K562 (cell line): Measurements from ENCODE around the gene ZGLP1. TPM values are rescaled to one million over a fixed set of nuclear protein-coding genes. Genes with fewer than 3 reads are reported as not detected.
A peak's percentile ranks its signal among the peaks of the same experiment; 100 is the strongest.

Source experiments
- BHLHE40 ChIP-seq: IDR thresholded peaks from 2 replicates; pipeline ENCODE4 v1.6.1; 2011; ENCODE audit warnings: low read length, improper control_type of control experiment
- BRD4 ChIP-seq: fragments of 200-600 bp; sonication (generic); IDR thresholded peaks from 2 replicates; pipeline ENCODE4 v1.6.1; 2017; ENCODE audit warnings: inconsistent platforms
- CHD2 ChIP-seq: IDR thresholded peaks from 2 replicates; pipeline ENCODE4 v1.6.1; 2011; ENCODE audit warnings: low read depth, low read length
- GATA2 ChIP-seq: sonication (generic); formaldehyde crosslinking; IDR thresholded peaks from 2 replicates; pipeline ENCODE4 v1.4.0; 2020; ENCODE audit warnings: mild to moderate bottlenecking, missing genetic modification reagents
- GTF2E2 ChIP-seq: fragments of 200-800 bp; sonication (Bioruptor generic); IDR thresholded peaks from 2 replicates; pipeline ENCODE4 v1.6.1; 2016; ENCODE audit warnings: missing genetic modification characterization, missing compliant biosample characterization
- HMBOX1 ChIP-seq: sonication (generic); IDR thresholded peaks from 2 replicates; pipeline ENCODE4 v1.6.1; 2016
- MBD2 ChIP-seq: sonication (generic); IDR thresholded peaks from 2 replicates; pipeline ENCODE4 v1.6.1; 2016; ENCODE audit warnings: low read depth, borderline replicate concordance
- USF2 ChIP-seq: sonication (generic); formaldehyde crosslinking; IDR thresholded peaks from 2 replicates; pipeline ENCODE4 v1.5.0; 2020; ENCODE audit warnings: missing genetic modification reagents
- ZNF584 ChIP-seq: fragments of 200-800 bp; sonication (Bioruptor generic); IDR thresholded peaks from 2 replicates; pipeline ENCODE4 v1.6.1; 2016; ENCODE audit warnings: low read depth, mild to moderate bottlenecking, missing genetic modification characterization, missing compliant biosample characterization
- ZNF740 ChIP-seq, 3 experiments: fragments of 200-800 bp in 1 of 3; sonication (Bioruptor generic) in 1 of 3; sonication (generic) in 1 of 3; formaldehyde crosslinking in 1 of 3; IDR thresholded peaks; 2 replicates each; pipeline versions ENCODE4 v1.6.1 to v1.8.0; 2016 to 2022; ENCODE audit warnings: mild to moderate bottlenecking in 2 of 3, missing compliant biosample characterization in 2 of 3, missing genetic modification characterization in 2 of 3, missing genetic modification reagents in 1 of 3
- polyA plus RNA-seq, 8 experiments: library from polyadenylated mRNA; depleted of rRNA in 4 of 8; stranded (reverse) in 5 of 8; unstranded in 3 of 8; fragments of >200 nt; fragmentation: Nextera tagmentation in 2 of 8; fragmentation: Illumina TruSeq in 1 of 8; extraction: Ambion mirVana in 2 of 8; extraction: Trizol in 1 of 8; gene quantifications; 2 replicates each; pipeline versions ENCODE4 v1.2.1 to v1.2.3, GENCODE V29; 2011 to 2014; ENCODE audit warnings: inconsistent platforms in 1 of 8, missing spikeins in 1 of 8
- total RNA-seq, 7 experiments: library from RNA; depleted of rRNA in 6 of 7; stranded (reverse); fragments of >200 nt in 6 of 7; fragmentation: Illumina TruSeq in 2 of 7; extraction: Trizol in 2 of 7; gene quantifications; 2 replicates each; pipeline versions ENCODE4 v1.2.1 to v1.2.3, GENCODE V29; 2011 to 2021; ENCODE audit warnings: low replicate concordance in 1 of 7

ZGLP1 gene
- total and polyA plus RNA-seq, 9 of the 15 experiments (the other 6 are each of a cell fraction or from before 2014, with no cell fraction given), result 0.24 to 4.5 (median 2.2) TPM

DNA sequence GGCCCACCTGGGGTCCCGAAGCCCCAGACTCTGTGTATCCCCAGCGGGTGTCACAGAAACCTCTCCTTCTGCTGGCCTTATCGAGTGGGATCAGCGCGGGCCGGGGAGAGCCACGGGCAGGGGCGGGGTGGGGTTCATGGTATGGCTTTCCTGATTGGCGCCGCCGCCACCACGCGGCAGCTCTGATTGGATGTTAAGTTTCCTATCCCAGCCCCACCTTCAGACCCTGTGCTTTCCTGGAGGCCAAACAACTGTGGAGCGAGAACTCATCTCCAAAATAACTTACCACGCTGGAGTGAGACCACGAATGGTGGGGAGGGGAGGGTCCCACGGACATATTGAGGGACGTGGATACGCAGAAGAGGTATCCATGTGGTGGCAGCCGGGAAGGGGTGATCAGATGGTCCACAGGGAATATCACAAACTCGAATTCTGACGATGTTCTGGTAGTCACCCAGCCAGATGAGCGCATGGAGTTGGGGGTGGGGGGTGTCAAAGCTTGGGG lies 20.9 kb downstream of the ZGLP1 start (continued):
- no peak for TF ChIP-seq ZNF740 (CRISPR knock-in tag; IDR thresholded peaks at IDR 0.05)
- peak in 1 of 2 experiments; percentile 58; a peak in 1 of 4 replicates for TF ChIP-seq ZNF740 (tag; IDR thresholded peaks at IDR 0.05)
- TF ChIP-seq ZNF584 (CRISPR knock-in tag), result 0 out of 2 replicates have a peak, but pooled peaks have one; percentile 18
- TF ChIP-seq CHD2, result no peak; the same call in 1 of the 2 replicates
- TF ChIP-seq HMBOX1, result 0 out of 2 replicates have a peak, but pooled peaks have one; percentile 2
- peak; percentile 63; the same call in 1 of the 2 replicates for TF ChIP-seq BHLHE40
- peak; percentile 93 for TF ChIP-seq GATA2 (CRISPR knock-in tag)
- TF ChIP-seq MBD2, result peak; percentile 21; the same call in 1 of the 2 replicates
- TF ChIP-seq USF2, result 0 out of 2 replicates have a peak, but pooled peaks have one; percentile 4
- peak; percentile 34; the same call in 1 of the 2 replicates for TF ChIP-seq GTF2E2 (tag)
- TF ChIP-seq BRD4, result no peak
- TF ChIP-seq, all 486 proteins: peak for 50
